HG03378 (cell line): Measurements from ENCODE around the gene GPR18.

Experiments
- ATAC-seq: cut with Tn5 transposase; IDR thresholded peaks from one replicate; pipeline ENCODE4 v1.9.1; 2021; ENCODE audit warnings: mild to moderate bottlenecking, moderate library complexity; ENCODE audit not compliant: unreplicated experiment

Gene GPR18

GRCh38 chr13:99293178-99293577 lies 35.0 kb upstream of the GPR18 start:
- no peak for ATAC-seq

DNA sequence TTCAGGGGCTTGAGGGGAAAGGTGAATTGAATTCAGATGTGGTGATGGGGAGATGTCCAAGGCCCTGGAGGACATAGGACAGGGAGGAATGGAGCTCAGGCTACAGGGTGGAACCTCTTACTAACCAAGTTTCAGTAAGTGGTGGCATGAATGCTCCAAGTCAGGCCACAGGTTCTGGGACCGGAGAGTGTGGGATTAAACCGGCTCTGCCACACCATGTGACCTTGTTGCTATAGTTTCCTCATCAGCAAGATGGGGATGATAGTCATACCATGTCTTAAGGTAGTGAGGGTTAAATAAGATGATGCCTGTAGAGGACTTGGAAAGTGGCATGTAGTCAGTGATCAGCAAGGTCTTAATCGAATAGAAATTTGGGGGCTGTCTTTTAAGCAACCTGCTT lies 32.7 kb upstream of the GPR18 start:
- ATAC-seq, result no peak

DNA sequence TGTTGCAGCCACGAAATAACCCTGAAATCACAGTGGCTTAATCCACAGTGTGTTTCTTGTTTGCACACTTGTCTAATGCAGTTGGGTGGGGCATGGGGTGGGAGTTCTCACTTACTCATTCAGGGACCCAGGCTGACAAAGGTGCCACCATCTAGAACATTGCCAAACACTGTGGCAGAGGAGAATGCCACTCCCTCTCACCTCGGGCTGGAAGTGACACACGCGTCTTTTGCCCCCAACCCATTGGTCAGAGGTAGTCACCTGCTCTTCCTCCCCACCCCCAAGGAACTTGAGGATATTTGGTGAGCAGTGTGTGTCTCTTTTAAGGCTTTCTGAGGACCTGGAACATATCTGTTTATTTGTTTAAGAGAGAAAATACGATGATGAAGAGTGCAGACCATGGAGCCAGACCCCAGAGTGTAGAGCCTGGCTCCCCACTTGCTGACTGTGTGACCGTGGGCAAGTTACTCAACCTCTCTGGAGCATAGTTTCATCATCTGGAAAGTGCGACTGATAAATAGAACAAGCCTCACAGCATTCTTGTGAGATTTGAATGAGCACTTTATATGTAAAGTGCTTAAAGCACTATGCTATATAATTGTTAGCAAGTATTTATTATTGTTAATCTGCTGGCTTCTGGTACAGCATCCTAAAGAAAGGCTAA lies 31.6 kb upstream of the GPR18 start:
- ATAC-seq, result no peak

DNA sequence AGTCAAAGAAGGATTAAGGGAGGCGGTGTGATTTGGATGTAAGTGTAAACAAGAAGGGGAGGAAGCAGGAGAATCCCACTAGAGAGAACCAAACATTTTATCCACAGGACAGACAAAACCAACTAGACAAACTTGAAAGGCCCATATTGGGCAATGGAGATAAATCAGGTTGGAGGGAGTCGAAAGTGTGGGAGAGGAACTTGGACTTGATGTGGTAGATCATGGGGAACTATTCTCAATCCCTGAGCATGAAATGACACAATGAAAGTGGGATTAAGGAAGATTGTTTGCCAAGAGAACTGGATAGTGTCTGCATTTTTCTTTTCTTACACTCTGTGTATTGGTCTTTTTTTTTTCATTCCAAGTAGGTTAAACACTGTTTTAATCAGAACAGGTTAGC lies 31.1 kb upstream of the GPR18 start:
- no peak for ATAC-seq

DNA sequence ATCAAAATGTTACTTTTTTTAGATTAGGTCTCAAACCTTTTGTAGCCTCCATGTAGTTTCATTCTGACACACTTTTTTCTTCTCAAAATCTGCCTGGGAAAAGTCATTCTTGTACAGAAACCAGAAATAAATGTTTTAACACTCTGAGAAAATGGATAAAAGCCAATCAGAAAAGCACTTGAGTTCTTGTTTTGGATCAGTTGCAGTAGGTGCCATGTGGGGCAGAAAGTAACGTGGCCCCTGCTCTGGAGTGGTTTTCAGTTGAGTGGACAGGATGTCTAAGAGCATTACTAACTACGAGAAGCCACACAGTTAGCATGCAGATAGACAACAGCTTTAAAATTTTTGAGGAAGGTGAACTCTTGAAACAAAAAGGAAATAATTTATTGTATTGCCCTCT lies 29.9 kb upstream of the GPR18 start:
- ATAC-seq, result peak; percentile 75

- no peak for ATAC-seq
These were observed 29.4 kb upstream of the GPR18 start for GRCh38 chr13:99287551-99287950.

DNA sequence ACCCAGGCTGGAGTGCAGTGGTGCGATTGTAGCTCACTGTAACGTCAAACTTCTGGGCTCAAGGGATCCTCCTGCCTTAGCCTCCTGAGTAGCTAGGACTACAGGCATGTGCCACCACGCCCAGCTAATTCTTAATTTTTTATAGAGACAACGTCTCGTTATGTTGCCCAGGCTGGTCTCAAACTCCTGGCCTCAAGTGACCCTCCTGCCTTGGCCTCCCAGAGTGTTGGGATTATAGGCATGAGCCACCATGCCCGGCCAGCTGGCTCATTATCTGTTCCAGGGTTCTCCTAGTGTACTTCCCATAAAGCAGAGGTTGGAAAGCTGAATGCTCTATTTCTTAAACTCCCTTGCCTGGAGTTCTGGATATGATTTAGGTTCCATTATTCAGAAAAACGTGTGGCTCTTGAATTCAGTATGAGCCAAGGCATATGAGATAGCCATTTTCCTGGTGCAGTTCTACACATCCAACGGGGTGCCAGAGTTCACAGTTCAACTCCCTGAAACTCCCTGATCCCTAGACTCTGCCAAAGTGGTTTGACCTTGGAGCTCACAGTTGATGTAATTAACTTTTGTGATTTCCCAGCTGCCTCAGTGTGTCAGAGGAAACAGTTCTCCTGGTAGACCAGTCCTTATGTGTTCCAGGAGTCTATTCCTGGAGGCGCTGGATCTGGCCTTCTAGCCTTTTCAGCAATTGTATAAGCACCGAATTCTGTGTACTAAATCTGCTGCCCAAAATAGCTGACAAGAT lies 27.4 kb upstream of the GPR18 start:
- no peak for ATAC-seq

GRCh38 chr13:99282264-99283231 lies 24.4 kb upstream of the GPR18 start:
- ATAC-seq, result peak; percentile 70

DNA sequence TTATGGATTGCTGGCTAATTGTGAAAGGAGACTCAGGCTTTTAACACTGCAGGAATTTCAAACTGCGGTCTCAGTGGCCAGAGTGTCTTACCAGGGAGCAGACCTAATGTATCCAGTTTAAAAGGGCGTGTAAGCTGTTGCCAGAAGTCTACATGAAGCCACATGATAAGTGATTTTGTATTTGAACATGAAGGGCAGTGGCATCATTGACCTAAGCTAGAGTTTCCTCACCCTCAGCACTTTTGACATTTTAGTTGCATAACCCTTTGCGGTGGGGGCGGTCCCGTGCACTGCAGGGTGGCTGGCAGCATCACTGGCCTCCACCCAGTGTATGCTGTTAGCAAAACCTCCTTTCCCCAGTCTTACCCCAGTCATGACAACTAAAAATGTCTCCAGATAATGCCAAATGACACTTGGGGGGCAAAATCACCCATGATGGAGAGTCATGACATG lies 23.7 kb upstream of the GPR18 start:
- ATAC-seq, result peak; percentile 65

- no peak for ATAC-seq
These were observed 22.0 kb upstream of the GPR18 start for GRCh38 chr13:99280166-99280565.

DNA sequence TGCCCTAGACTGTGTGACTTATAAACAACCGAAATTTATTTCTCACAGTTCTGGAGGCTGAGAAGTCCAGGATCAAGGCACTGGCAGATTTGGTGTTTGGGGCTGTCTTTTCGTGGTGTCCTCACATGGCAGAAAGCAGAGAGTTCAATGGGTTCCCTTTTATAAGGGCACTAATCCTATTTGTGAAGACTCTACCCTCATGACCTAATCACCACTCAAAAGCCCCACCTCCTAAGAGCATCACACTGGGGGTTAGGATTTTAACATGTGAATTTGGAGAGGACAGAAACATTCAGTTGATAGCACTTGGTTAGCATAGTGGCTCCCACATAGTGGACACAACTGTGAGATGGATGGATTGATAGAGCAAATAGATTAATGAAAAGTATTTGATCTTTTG lies 21.5 kb upstream of the GPR18 start:
- ATAC-seq, result no peak

DNA sequence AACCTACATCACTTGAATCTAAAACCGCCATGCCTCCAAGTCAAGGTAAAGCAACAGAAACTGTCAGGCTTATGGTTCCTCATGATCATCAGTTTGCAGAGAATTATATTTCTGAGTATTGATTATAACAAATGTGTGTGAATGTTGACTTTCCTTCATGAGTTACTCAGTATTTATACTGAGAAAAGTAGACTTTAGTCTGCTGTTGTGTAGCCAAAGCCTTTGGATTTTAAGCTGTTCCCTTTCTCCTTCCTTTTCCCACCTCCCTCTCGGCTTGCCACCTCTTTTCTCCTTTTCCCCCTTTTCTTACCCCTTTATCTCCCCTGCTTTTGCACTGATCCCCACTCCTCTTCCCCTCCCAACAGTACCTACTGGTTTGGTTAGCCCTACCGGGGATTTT lies 20.7 kb upstream of the GPR18 start:
- no peak for ATAC-seq

DNA sequence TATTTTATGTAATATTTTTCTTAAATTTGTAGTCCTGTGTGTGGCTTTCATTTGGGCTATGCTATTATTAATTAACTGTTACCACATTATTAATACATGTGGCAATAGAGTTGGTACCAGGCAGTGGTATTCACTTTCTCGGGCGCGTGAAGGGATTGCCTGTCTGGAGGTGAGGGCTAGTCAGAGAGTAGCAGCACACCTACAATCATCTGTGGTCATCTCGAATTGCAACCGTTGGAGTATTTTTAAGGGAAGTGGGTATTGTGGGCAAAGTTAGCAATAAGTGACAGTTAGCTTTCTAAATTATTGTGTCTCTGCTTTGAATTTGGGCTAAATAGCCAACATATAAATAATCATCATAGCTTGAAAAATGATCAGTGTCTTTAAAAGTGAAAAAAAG lies 20.0 kb upstream of the GPR18 start:
- ATAC-seq, result no peak

DNA sequence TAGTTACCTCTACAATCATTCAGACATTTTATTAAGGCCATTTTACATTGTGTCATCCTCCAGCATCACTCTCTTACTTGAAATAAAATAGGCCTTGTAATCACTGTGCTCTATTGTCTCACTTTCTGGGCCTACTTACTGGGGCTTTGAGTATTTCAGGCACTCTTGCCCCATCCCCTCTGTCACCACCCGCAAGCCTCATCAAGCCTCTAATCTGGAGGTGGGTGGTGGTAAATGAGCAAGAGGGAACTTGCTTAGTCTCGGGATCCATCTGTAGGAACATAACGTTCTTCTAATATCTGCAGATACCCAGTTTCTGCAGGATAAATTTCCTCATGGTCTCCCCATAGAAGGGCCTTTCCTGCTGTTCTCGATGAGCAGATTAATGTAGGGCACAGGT lies 19.4 kb upstream of the GPR18 start:
- no peak for ATAC-seq

DNA sequence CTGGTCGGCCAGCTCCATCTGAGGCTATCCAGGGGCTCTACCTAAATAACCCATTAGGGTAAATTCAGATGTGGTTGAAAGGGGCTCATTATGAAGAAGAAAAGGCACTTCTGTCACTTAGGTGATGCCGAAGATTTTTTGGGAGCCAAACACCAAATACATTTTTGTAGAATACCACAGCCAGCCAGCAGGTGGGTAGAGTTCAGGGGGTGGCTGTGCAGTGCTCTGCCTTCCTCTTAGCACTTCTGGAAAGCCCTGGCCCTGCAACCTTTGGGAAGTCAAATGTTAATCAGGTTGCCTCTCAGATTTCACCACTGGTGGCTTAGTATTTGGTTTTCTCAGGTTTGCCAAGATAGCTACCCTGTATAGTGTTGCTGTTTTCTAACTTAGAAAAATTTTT lies 18.5 kb upstream of the GPR18 start:
- no peak for ATAC-seq

GRCh38 chr13:99275093-99275469 lies 16.9 kb upstream of the GPR18 start:
- ATAC-seq, result no peak

GRCh38 chr13:99273128-99273527 lies 14.9 kb upstream of the GPR18 start:
- no peak for ATAC-seq

DNA sequence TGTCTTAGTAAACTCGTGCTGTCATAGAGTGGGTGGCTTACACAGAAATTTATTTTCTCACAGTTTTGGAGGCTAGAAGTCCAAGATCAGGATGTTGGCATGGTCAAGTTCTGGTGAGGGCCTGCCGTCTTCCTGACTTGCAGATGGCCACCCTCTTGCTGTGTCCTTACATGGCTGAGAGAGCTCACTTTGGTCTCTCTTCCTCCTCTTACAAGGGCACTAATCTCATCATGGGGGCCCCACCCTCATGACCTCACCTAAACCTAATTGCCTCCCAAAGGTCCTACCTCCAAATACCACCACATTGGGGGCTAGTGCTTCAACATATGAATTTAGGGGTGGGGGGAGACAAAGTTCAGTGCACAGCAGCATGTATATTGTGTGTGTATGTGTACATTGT lies 14.3 kb upstream of the GPR18 start:
- ATAC-seq, result no peak

DNA sequence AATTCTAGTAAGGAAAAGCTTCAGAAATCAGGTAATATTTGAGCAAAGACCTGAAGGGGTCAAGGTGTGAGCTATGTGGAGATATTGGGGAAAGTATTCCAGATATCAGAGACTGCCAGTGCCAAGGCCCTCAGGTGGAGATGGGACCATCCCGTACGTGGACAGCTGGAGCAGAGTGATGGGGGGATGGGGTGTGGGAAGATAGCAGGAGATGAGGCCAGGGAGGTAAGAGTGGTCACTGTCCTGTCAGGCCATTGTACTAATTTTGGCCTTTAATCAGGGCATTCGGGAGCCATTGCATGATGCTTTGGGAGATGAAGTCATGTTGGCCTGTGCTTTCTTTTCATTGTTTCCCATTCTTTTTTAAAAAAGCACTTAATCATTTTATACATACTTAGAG lies 13.1 kb upstream of the GPR18 start:
- no peak for ATAC-seq

DNA sequence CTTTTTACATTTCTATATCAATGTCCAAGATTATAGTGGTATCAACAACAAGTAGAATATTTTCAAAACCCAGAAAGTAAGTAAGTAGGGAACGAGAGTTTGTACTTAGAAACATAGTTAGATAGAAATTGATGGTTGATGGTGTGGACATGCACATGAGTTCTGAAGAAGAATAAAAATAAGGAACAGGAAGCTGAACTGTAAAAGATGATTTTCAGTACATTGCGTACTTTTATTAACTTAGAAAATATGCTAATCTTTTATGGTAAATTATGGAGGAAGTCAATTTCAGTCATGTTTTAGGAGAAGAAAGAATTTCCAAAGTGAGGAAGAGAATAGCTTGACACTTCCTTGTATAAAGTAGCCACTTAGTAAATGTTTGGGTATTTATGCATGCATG lies 12.3 kb upstream of the GPR18 start:
- no peak for ATAC-seq

DNA sequence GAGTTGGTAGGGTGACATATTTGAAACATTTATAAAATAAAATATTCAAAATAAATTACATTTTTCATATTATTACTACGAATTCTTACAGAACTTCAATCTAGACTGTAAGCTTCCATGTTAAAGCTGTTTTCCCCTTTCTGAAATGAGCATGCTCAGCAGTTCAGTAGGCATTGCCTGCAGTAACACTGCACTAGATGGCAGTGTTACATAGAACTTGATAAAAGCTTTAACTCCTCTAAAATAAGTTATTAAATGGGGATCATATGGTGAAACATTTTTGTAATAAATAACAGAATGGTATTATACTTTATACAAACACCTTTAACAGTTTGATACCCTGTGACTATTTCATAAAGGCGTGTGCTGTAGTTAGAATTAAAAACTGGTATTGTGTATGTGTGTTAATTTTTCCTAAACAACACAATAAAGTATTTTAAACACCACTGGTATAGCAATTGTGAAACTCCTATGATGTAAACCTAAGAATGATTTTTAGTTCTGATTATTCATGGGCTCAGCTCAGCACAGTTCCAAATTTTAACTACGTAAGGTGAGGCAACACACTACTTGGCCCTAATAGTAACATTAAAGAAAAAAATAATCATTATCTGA lies 11.6 kb upstream of the GPR18 start:
- peak; percentile 77 for ATAC-seq
